ENCODE data around the gene ALG1.

DNA sequence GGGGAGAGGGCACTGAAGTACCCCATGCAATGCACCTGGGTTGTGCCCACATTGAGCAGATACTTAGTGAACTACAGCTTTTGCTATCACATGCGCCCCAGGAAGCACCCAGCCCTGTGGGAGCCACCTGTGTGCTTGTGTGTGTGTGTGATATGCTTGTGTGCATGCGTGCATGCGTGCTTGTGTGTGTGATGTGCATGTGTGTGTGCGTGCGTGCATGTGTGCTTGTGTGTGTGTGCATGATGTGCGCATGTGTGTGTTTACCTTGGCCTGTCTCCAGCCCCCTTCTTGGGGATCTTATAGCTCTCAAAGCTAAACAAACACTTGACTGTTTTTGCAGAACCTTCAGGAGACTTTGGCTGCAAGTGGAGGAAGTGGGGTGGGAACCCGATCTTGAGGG, 6.7 kb upstream of the ALG1 start:
- TF ChIP-seq, protein P1, sequence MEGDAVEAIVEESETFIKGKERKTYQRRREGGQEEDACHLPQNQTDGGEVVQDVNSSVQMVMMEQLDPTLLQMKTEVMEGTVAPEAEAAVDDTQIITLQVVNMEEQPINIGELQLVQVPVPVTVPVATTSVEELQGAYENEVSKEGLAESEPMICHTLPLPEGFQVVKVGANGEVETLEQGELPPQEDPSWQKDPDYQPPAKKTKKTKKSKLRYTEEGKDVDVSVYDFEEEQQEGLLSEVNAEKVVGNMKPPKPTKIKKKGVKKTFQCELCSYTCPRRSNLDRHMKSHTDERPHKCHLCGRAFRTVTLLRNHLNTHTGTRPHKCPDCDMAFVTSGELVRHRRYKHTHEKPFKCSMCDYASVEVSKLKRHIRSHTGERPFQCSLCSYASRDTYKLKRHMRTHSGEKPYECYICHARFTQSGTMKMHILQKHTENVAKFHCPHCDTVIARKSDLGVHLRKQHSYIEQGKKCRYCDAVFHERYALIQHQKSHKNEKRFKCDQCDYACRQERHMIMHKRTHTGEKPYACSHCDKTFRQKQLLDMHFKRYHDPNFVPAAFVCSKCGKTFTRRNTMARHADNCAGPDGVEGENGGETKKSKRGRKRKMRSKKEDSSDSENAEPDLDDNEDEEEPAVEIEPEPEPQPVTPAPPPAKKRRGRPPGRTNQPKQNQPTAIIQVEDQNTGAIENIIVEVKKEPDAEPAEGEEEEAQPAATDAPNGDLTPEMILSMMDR (IDR thresholded peaks at IDR 0.05): no peak
- TF ChIP-seq NFATC4 (CRISPR knock-in tag; IDR thresholded peaks at IDR 0.05) (no peak), SP1 (CRISPR knock-in tag; conservative IDR thresholded peaks at IDR 0.05) (no peak), ATF1 (CRISPR knock-in tag; IDR thresholded peaks at IDR 0.05) (no peak)
